ENCODE data around the gene MSS51.

MSS51 gene

GRCh38 chr10:73408061-73408460 lies 25.3 kb downstream of the MSS51 start:
- TF ChIP-seq, protein P1, sequence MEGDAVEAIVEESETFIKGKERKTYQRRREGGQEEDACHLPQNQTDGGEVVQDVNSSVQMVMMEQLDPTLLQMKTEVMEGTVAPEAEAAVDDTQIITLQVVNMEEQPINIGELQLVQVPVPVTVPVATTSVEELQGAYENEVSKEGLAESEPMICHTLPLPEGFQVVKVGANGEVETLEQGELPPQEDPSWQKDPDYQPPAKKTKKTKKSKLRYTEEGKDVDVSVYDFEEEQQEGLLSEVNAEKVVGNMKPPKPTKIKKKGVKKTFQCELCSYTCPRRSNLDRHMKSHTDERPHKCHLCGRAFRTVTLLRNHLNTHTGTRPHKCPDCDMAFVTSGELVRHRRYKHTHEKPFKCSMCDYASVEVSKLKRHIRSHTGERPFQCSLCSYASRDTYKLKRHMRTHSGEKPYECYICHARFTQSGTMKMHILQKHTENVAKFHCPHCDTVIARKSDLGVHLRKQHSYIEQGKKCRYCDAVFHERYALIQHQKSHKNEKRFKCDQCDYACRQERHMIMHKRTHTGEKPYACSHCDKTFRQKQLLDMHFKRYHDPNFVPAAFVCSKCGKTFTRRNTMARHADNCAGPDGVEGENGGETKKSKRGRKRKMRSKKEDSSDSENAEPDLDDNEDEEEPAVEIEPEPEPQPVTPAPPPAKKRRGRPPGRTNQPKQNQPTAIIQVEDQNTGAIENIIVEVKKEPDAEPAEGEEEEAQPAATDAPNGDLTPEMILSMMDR (conservative IDR thresholded peaks at IDR 0.05; ENCODE audit: low read depth, low read length), result no peak
- H3K4me3 ChIP-seq (ENCODE audit: low read depth, low read length), result no peak overlapping the region
- DNase-seq (ENCODE audit: low read depth), result no peak

DNA sequence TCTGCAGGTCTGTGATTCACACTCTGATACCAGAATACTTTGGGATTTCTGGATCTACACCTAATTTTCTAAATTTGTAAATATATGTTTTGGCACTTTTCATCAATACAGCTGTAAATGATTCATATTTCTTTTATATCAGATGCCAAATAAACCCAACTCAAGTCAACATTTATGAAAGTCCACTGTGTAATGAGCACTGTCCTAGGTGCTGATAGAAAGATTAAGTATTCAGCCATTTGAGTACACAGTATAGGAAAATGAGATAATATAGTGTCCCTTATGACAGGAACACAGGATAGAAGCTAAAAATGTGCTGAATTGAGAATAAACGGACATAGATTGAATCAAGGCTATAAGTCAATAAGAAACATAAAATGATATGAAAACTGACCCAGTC lies 25.9 kb downstream of the MSS51 start:
- H3K4me3 ChIP-seq (ENCODE audit: low read depth, low read length), result no peak overlapping the region
- DNase-seq (ENCODE audit: low read depth), result peak; percentile 4
- TF ChIP-seq, protein P1 (conservative IDR thresholded peaks at IDR 0.05; ENCODE audit: low read depth, low read length), result no peak

DNA sequence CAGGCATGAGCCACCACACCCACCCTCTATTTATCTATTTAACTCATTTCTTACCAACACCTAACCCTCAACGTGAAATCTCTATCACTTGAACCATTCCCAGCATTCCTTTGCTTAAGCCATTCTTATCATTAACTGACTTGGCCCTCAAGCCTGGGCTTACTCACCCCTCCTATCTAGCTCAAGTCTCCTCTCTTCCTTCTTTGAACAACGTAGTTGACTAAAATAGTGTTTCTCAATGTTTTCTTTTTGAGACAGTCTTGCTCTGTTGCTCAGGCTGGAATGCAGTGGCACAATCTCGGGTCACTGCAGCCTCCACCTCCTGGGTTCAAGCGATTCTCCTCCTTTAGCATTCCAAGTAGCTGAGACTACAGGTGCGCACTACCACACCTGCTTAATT lies 26.5 kb downstream of the MSS51 start:
- DNase-seq (ENCODE audit: low read depth), result peak; percentile 12
- TF ChIP-seq, protein P1 (conservative IDR thresholded peaks at IDR 0.05; ENCODE audit: low read depth, low read length), result no peak
- H3K4me3 ChIP-seq (ENCODE audit: low read depth, low read length), result no peak overlapping the region

DNA sequence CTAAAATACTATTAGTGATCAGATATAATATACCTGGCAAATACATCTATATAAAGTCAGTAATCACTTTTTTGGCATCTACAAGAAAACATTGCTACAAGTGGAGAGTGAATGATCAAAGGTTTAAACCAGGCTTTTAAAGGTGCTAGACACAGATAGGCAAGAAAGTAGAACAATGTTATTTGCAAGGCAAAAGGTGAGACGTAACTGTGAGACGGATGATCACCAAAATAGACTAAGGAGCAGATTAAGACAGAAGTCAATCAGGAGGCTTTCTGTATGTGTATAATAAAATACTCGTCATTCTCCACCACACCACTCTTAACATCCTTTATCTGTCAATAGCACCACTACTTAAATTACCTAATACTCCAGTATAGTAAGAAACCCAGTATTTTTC lies 27.8 kb downstream of the MSS51 start:
- DNase-seq (ENCODE audit: low read depth), result no peak
- no peak overlapping the region for H3K4me3 ChIP-seq (ENCODE audit: low read depth, low read length)
- TF ChIP-seq, protein P1 (conservative IDR thresholded peaks at IDR 0.05; ENCODE audit: low read depth, low read length), result no peak

DNA sequence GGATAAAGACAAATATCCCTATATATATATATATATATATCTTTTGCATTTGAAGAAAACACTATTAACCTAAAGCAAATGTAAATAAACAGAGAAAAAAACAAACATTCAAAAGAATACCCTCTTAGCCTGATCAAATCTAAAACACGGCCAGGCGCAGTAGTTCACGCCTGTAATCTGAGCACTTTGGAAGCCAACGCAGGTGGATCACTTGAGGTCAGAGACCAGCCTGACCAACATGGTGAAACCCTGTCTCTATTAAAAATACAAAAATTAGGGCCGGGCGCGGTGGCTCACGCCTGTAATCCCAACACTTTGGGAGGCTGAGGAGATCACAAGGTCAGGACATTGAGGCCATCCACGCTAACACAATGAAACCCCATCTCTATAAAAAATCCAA lies 28.7 kb downstream of the MSS51 start:
- DNase-seq (ENCODE audit: low read depth), result no peak
- TF ChIP-seq, protein P1 (conservative IDR thresholded peaks at IDR 0.05; ENCODE audit: low read depth, low read length), result no peak
- no peak overlapping the region for H3K4me3 ChIP-seq (ENCODE audit: low read depth, low read length)

DNA sequence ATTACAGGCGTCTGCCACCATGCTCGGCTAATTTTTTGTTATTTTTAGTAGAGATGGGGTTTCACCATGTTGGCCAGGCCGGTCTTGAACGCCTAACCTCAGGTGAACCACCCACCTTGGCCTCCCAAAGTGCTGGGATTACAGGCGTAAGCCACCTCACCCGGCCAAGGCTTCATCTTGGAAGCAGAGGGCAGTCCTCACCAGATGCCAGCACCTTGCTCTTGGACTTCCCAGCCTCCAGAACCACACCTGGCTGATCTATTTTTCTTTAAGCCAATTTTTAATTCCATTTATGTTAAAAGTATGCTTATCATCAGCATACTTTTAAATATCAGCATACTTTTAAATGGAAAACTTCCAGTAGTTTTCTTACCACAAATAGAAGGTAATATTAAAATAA lies 31.7 kb downstream of the MSS51 start:
- no peak for DNase-seq (ENCODE audit: low read depth)
- H3K4me3 ChIP-seq (ENCODE audit: low read depth, low read length), result no peak overlapping the region
- TF ChIP-seq, protein P1 (conservative IDR thresholded peaks at IDR 0.05; ENCODE audit: low read depth, low read length), result no peak

DNA sequence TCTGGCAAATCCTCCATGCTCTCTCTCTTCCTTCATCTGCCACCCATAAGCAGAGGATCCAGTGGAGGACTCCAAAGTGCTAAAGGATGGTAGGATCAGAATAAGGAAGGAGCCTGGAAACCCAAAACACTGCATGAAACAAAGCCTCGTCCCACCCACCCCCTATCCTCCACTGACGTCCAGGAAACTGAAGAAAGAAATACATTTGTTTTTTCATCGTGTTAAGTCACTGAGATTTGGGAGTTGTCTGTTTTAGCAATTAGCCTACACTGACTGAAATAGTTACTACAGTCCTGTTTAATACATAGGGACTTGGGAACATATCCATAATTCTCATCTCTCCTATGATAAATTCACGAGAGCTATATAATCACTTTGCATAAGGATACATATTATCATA lies 34.3 kb downstream of the MSS51 start:
- no peak overlapping the region for H3K4me3 ChIP-seq (ENCODE audit: low read depth, low read length)
- TF ChIP-seq, protein P1 (conservative IDR thresholded peaks at IDR 0.05; ENCODE audit: low read depth, low read length), result no peak
- DNase-seq (ENCODE audit: low read depth), result no peak

All from choroid plexus epithelial cell (primary cell).